ENCODE results near the gene IQGAP3. TPM values are rescaled to one million over a fixed set of nuclear protein-coding genes. Genes with fewer than 3 reads are reported as not detected.

Gene IQGAP3
- total and polyA plus RNA-seq, 4 donors: under 0.01 to 8.5 (median 0.43) TPM

GRCh38 chr1:156525856-156526489, 46.4 kb downstream of the IQGAP3 start:
- H3K36me3 ChIP-seq (ENCODE audit: control insufficient read depth in 4 of 4, insufficient read depth in 3 of 4, low read depth in 1 of 4, low read length in 3 of 4): no peaks in the 10 kb centered on the region
- no peak overlapping the region for H3K9ac ChIP-seq (ENCODE audit: low read depth in 1 of 2, low read length in 2 of 2)
- no peaks in the 10 kb centered on the region for H3K9me3 ChIP-seq (ENCODE audit: control insufficient read depth in 4 of 4, low read length in 3 of 4)
- 83% methylated on average over 2 of the region's 2 CpGs for WGBS
- no peak for DNase-seq (ENCODE audit: low spot score)
- H3K4me3 ChIP-seq (ENCODE audit: low read depth in 1 of 3, low read length in 3 of 3): no peak overlapping the region
- TF ChIP-seq GABPA (IDR thresholded peaks at IDR 0.05 in 1 of 2, conservative IDR thresholded peaks at IDR 0.05 in 1 of 2): no peak
- TF ChIP-seq FOXA1 (IDR thresholded peaks at IDR 0.05): no peak
- TF ChIP-seq TAF1 (conservative IDR thresholded peaks at IDR 0.05): no peak
- no peak for TF ChIP-seq NR2F2 (IDR thresholded peaks at IDR 0.05)
- TF ChIP-seq JUND (IDR thresholded peaks at IDR 0.05): no peak
- TF ChIP-seq ZBTB33 (IDR thresholded peaks at IDR 0.05): no peak
- no peak for TF ChIP-seq RAD21 (IDR thresholded peaks at IDR 0.05)
- TF ChIP-seq, protein P1, sequence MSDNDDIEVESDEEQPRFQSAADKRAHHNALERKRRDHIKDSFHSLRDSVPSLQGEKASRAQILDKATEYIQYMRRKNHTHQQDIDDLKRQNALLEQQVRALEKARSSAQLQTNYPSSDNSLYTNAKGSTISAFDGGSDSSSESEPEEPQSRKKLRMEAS (IDR thresholded peaks at IDR 0.05): no peak
- TF ChIP-seq SP1 (IDR thresholded peaks at IDR 0.05): no peak
- no peak for TF ChIP-seq RXRA (IDR thresholded peaks at IDR 0.05)
- TF ChIP-seq HNF4G (IDR thresholded peaks at IDR 0.05): no peak
- H3K27me3 ChIP-seq (ENCODE audit: control insufficient read depth in 4 of 4, insufficient read depth in 4 of 4, low read length in 3 of 4): no peaks in the 10 kb centered on the region
- H3K27ac ChIP-seq (ENCODE audit: low read depth in 1 of 2, low read length in 2 of 2): no peak overlapping the region
- peaks cover 0 to 2% (median 0%) of the 10 kb centered on the region in 4 donors for H3K4me1 ChIP-seq (ENCODE audit: control insufficient read depth in 4 of 4, insufficient read depth in 4 of 4, low read length in 3 of 4)

DNA sequence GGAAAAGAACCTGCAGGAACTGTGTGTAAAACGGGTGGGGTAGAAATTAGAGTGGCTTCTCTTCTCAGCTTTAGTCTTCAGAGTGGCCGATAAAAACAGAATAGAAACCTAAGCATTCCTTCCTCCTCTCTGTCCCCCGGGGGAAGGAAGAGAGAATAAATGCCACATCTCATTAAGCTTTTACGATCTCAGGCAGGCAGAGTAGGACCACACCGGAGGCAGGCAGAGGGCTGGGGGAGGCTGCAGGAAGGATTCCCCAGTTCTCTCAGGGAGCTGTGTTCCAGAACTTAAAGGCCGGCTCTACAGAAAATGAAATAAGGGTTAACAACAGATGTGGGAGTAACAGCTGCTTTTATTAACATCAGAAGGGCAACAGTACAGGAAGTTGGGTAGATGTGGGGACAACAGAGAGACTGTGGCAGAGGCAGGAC, 47.3 kb downstream of the IQGAP3 start:
- H3K27me3 ChIP-seq (ENCODE audit: control insufficient read depth in 4 of 4, insufficient read depth in 4 of 4, low read length in 3 of 4): no peaks in the 10 kb centered on the region
- H3K27ac ChIP-seq (ENCODE audit: low read depth in 1 of 2, low read length in 2 of 2): no peak overlapping the region
- H3K9ac ChIP-seq (ENCODE audit: low read depth in 1 of 2, low read length in 2 of 2): no peak overlapping the region
- no peaks in the 10 kb centered on the region for H3K36me3 ChIP-seq (ENCODE audit: control insufficient read depth in 4 of 4, insufficient read depth in 3 of 4, low read depth in 1 of 4, low read length in 3 of 4)
- no peak overlapping the region for H3K4me3 ChIP-seq (ENCODE audit: low read depth in 1 of 3, low read length in 3 of 3)
- 62% methylated on average over 6 of the region's 6 CpGs for WGBS
- DNase-seq (ENCODE audit: low spot score): no peak
- H3K4me1 ChIP-seq (ENCODE audit: control insufficient read depth in 4 of 4, insufficient read depth in 4 of 4, low read length in 3 of 4): peaks cover 0 to 2% (median 0%) of the 10 kb centered on the region in 4 donors
- TF ChIP-seq, protein P2, sequence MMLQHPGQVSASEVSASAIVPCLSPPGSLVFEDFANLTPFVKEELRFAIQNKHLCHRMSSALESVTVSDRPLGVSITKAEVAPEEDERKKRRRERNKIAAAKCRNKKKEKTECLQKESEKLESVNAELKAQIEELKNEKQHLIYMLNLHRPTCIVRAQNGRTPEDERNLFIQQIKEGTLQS (IDR thresholded peaks at IDR 0.05): no peak
- TF ChIP-seq REST (IDR thresholded peaks at IDR 0.05) (no peak), FOXA1 (IDR thresholded peaks at IDR 0.05) (no peak), YY1 (IDR thresholded peaks at IDR 0.05) (no peak), HNF4G (IDR thresholded peaks at IDR 0.05) (no peak), ZBTB33 (IDR thresholded peaks at IDR 0.05) (no peak), GABPA (IDR thresholded peaks at IDR 0.05 in 1 of 2, conservative IDR thresholded peaks at IDR 0.05 in 1 of 2) (no peak), RAD21 (IDR thresholded peaks at IDR 0.05) (no peak), TAF1 (conservative IDR thresholded peaks at IDR 0.05) (no peak), JUND (IDR thresholded peaks at IDR 0.05) (no peak), RXRA (IDR thresholded peaks at IDR 0.05) (no peak)
- no peaks in the 10 kb centered on the region for H3K9me3 ChIP-seq (ENCODE audit: control insufficient read depth in 4 of 4, low read length in 3 of 4)

Measured in liver (tissue), 9 donors.